Nephron (organoid): Measurements from ENCODE around the gene AFF3.

Experiments
- H3K27ac Mint-ChIP-seq, 3 experiments: 2 replicates each; pipeline ENCODE4 v1.8.0; 2020; ENCODE audit warnings: mixed read lengths in 3 of 3, mild to moderate bottlenecking in 2 of 3, moderate library complexity in 1 of 3
- H3K27me3 Mint-ChIP-seq: 2 replicates; pipeline ENCODE4 v1.8.0; 2021; ENCODE audit warnings: low read depth, mild to moderate bottlenecking, moderate library complexity, mixed read lengths
- H3K36me3 Mint-ChIP-seq: 2 replicates; pipeline ENCODE4 v1.8.0; 2020; ENCODE audit warnings: low read depth, mixed read lengths
- H3K4me1 Mint-ChIP-seq: 2 replicates; pipeline ENCODE4 v1.8.0; 2020; ENCODE audit warnings: mixed read lengths
- H3K4me3 Mint-ChIP-seq, 3 experiments: 2 replicates each; pipeline ENCODE4 v1.8.0; 2020; ENCODE audit warnings: mild to moderate bottlenecking in 3 of 3, mixed read lengths in 3 of 3, moderate library complexity in 2 of 3
- H3K9me3 Mint-ChIP-seq: 2 replicates; pipeline ENCODE4 v1.8.0; 2020; ENCODE audit warnings: mixed read lengths
- TF ChIP-seq, protein P1 (sequence below), 3 experiments: fragments of 200-600 bp; sonication (generic); IDR thresholded peaks; one replicate each; pipeline ENCODE4 v1.5.0; 2021; ENCODE audit warnings: antibody characterized with exemption in 3 of 3; ENCODE audit not compliant: unreplicated experiment in 3 of 3

AFF3 gene

DNA sequence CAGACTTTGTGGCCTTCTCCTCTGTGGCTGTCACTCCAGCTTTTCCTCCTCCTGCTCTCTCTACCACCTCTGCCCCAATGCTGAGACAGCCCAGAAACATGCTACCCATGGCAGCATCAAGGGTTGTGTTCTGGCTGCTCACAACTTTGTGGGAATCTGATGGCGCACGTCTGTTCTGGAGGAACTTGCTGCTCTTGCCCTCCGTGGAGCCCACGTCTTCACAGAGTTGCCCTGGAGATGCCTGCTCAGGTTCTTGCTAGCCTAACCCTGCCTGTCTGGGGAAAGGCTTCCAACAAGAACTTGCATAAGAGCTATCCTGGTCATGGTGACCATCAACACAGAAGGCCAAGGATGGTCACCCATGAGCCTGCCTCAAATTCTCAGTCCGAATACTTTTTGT is 237.4 kb downstream of the AFF3 start:
- no peaks in the 10 kb centered on the region for H3K9me3 Mint-ChIP-seq
- TF ChIP-seq, protein P1, sequence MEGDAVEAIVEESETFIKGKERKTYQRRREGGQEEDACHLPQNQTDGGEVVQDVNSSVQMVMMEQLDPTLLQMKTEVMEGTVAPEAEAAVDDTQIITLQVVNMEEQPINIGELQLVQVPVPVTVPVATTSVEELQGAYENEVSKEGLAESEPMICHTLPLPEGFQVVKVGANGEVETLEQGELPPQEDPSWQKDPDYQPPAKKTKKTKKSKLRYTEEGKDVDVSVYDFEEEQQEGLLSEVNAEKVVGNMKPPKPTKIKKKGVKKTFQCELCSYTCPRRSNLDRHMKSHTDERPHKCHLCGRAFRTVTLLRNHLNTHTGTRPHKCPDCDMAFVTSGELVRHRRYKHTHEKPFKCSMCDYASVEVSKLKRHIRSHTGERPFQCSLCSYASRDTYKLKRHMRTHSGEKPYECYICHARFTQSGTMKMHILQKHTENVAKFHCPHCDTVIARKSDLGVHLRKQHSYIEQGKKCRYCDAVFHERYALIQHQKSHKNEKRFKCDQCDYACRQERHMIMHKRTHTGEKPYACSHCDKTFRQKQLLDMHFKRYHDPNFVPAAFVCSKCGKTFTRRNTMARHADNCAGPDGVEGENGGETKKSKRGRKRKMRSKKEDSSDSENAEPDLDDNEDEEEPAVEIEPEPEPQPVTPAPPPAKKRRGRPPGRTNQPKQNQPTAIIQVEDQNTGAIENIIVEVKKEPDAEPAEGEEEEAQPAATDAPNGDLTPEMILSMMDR (IDR thresholded peaks at IDR 0.05; ENCODE audit: unreplicated experiment in 3 of 3): no peak
- peak overlapping the region in 1 of 3 experiments; percentile 46 for H3K27ac Mint-ChIP-seq
- no peaks in the 10 kb centered on the region for H3K27me3 Mint-ChIP-seq
- peaks cover 9% of the 10 kb centered on the region for H3K36me3 Mint-ChIP-seq
- no peak overlapping the region for H3K4me3 Mint-ChIP-seq
- H3K4me1 Mint-ChIP-seq: peaks cover 54% of the 10 kb centered on the region

DNA sequence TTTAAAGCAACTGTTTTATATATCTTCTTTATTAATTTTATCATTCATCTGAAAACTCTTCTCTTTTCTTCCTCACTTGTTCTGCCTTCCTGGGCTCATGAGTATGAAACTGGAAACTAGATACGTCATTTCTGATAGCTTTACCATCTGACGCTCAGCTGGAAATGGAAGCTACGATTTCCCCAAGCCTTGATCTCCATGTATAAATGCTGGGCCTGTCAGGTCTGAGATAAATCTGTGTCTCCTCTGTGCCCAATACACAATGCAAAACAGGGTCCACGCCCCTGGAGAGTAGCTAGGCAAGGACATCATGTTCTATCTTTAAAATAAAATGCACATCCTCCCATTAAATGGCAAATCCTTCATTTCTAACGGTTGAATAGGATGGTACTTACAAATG is 238.4 kb downstream of the AFF3 start:
- H3K36me3 Mint-ChIP-seq: peaks cover 12% of the 10 kb centered on the region
- TF ChIP-seq, protein P1 (IDR thresholded peaks at IDR 0.05; ENCODE audit: unreplicated experiment in 3 of 3): no peak

DNA sequence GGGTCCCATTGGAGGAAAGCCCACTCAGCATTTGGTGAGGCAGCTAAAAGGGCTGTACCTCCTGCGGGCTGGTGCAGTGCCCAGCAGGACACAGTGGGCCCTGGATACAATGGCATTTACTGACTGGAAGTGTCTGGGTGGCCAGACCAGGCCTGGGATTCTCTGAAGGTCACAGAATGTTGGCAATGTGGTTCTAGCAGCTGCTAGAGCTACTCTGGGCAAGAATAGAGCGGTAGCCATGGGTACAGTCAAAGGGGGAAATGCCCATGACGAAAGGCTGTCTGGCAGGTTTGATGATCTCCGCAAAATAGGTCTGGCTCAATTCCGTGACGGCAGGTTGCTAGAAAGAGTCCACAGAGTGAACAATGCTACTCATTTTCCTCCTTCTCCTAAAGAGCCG is 241.8 kb downstream of the AFF3 start:
- Mint-ChIP-seq H3K4me3 (no peak overlapping the region), H3K4me1 (peaks cover 55% of the 10 kb centered on the region), H3K36me3 (peaks cover 23% of the 10 kb centered on the region), H3K9me3 (no peaks in the 10 kb centered on the region), H3K27me3 (no peaks in the 10 kb centered on the region), H3K27ac (peak overlapping the region in 1 of 3 experiments; percentile 31)
- TF ChIP-seq, protein P1 (IDR thresholded peaks at IDR 0.05; ENCODE audit: unreplicated experiment in 3 of 3): no peak

More for the DNA sequence above, 238.4 kb downstream of the AFF3 start:
- Mint-ChIP-seq H3K9me3 (no peaks in the 10 kb centered on the region), H3K27ac (peak overlapping the region; percentile 9 to 35 (median 21)), H3K4me1 (peaks cover 62% of the 10 kb centered on the region), H3K27me3 (no peaks in the 10 kb centered on the region), H3K4me3 (no peak overlapping the region)

DNA sequence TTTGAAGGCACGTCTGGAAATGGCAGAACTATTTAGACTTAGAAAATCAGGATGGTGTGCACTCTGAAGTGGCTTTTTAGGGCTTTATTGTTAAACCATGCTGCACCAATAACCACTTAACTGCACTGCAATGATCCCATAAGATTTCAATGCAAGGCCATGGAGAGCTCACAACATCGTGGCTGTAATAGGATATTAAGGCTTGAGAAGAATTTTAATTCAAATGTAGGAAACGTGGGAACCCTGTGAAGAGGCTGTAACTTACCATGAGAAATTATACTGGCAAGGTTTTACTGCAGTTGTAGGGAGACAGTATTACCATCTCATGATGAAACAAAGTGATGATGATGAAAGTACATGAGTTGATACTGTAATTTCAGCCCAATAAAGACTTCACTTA is 242.5 kb downstream of the AFF3 start:
- Mint-ChIP-seq H3K4me1 (peaks cover 48% of the 10 kb centered on the region), H3K36me3 (peaks cover 26% of the 10 kb centered on the region), H3K27me3 (no peaks in the 10 kb centered on the region), H3K4me3 (no peak overlapping the region), H3K9me3 (no peaks in the 10 kb centered on the region), H3K27ac (peak overlapping the region; percentile 21 to 38 (median 31))
- TF ChIP-seq, protein P1 (IDR thresholded peaks at IDR 0.05; ENCODE audit: unreplicated experiment in 3 of 3): no peak

DNA sequence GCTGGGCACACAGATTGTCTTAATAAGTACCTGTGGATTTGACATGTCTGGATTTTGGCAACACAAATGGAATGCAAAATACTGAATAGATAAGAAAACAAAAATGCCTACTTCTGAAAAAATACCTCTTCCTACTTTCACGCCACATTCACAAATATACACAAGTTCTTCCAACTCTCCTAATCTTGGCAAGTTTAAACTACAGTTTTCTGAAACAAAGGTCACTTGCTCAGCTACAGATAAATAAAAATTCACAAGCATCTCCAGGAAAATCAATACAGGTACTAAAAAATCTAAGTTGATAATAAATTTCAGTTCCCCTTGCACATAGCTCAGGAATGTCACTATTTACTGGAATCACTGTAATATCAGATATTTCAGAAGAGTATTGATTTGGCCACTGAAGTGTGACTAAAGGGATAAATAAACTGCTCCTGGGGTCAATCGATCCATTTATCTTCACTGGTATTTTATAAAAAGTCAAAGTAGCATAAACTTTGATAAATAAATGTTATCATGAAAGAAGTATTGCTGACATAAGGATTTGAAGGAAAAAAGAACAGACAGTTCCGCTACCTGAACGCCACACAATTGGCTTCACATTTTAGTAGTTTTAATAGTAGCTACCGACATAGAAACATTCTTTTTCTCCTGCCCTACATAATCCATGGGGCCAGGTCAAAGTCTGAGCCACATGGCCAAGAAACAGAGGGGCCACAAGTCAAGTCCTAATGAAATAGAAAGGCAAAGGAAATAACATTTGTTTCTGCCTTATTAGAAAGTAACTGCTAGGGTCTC is 243.1 kb downstream of the AFF3 start:
- TF ChIP-seq, protein P1 (IDR thresholded peaks at IDR 0.05; ENCODE audit: unreplicated experiment in 3 of 3): no peak
- no peaks in the 10 kb centered on the region for H3K27me3 Mint-ChIP-seq
- H3K36me3 Mint-ChIP-seq: peaks cover 28% of the 10 kb centered on the region
- H3K9me3 Mint-ChIP-seq: no peaks in the 10 kb centered on the region
- H3K27ac Mint-ChIP-seq: peak overlapping the region; percentile 21 to 40 (median 30)
- no peak overlapping the region for H3K4me3 Mint-ChIP-seq
- H3K4me1 Mint-ChIP-seq: peaks cover 43% of the 10 kb centered on the region
